Lung (tissue), 12 donors: Measurements from ENCODE around the gene AHDC1. TPM values are rescaled to one million over a fixed set of nuclear protein-coding genes. Genes with fewer than 3 reads are reported as not detected.

Experiments used
- ATAC-seq: fragments of 200-7000 bp; cut with Tn5 transposase; one replicate; pipeline ENCODE4 v1.9.1; 2020; ENCODE audit warnings: moderate number of reproducible peaks; ENCODE audit not compliant: insufficient read depth, low FRiP score
- DNase-seq, 3 donors: peaks; one replicate each; pipeline ENCODE4 v3.0.0-alpha.2; 2013 to 2017
- H3K27ac ChIP-seq, 2 donors: one replicate each; pipeline ENCODE4 v1.5.1; 2013; ENCODE audit warnings: mild to moderate bottlenecking in 2 of 2, moderate library complexity in 2 of 2, control low read depth in 1 of 2, inconsistent platforms in 1 of 2, low read depth in 1 of 2, low read length in 1 of 2
- H3K27me3 ChIP-seq, 3 donors: one replicate each; pipeline ENCODE4 v1.5.1; 2013; ENCODE audit warnings: low read length in 2 of 3; ENCODE audit not compliant: control insufficient read depth in 3 of 3, insufficient read depth in 3 of 3
- H3K36me3 ChIP-seq, 4 donors: one replicate each; pipeline ENCODE4 v1.5.1; 2013; ENCODE audit warnings: low read length in 4 of 4, mild to moderate bottlenecking in 1 of 4, moderate library complexity in 1 of 4; ENCODE audit not compliant: control insufficient read depth in 4 of 4, insufficient read depth in 4 of 4
- H3K4me1 ChIP-seq, 5 donors: one replicate each; pipeline ENCODE4 v1.5.1; 2013; ENCODE audit warnings: low read length in 5 of 5, mild to moderate bottlenecking in 2 of 5, moderate library complexity in 1 of 5; ENCODE audit not compliant: control insufficient read depth in 5 of 5, insufficient read depth in 5 of 5
- H3K4me3 ChIP-seq: one replicate; pipeline ENCODE4 v1.5.1; 2013; ENCODE audit warnings: mild to moderate bottlenecking, control low read depth, moderate library complexity
- H3K9ac ChIP-seq, 2 donors: one replicate each; pipeline ENCODE4 v1.5.1; 2013; ENCODE audit warnings: low read length in 2 of 2, control low read depth in 1 of 2; ENCODE audit not compliant: insufficient read depth in 1 of 2
- H3K9me3 ChIP-seq, 4 donors: one replicate each; pipeline ENCODE4 v1.5.1; 2013; ENCODE audit warnings: low read length in 3 of 4, mild to moderate bottlenecking in 1 of 4, moderate library complexity in 1 of 4; ENCODE audit not compliant: control insufficient read depth in 4 of 4, insufficient read depth in 3 of 4
- WGBS, 2 donors: extraction: QIAGEN DNeasy Blood & Tissue Kit; methylation state at CpG; one replicate each; pipeline ENCODE4 v1.1.7; 2013; 5-methylcytosine and 5-hydroxymethylcytosine counted together
- polyA plus RNA-seq, 2 donors: library from polyadenylated mRNA; stranded (reverse); fragments of 200-250 nt; gene quantifications; one replicate each; pipeline ENCODE4 v1.2.1, GENCODE V29; 2013
- total RNA-seq, 2 donors: library from RNA; depleted of rRNA in 1 of 2; stranded (reverse); fragments of >200 nt in 1 of 2; gene quantifications; one replicate each; pipeline ENCODE4 v1.2.1, GENCODE V29; 2014 to 2021
- TF ChIP-seq, protein P1 (sequence below): IDR thresholded peaks from 2 replicates; pipeline ENCODE4 v1.5.1; 2012; ENCODE audit warnings: mild to moderate bottlenecking; ENCODE audit errors: control extremely low read depth, extremely low read depth
- donor health status: control.
- donor health status: control.
- donor health status: Bipolar disorder and iron deficiency.
- donor health status: healthy.
- donor health status: DM: yes; HTN: yes; CAD: no.

AHDC1 gene
- total and polyA plus RNA-seq, 4 donors, result 10.3 to 37.9 (median 21.8) TPM

DNA sequence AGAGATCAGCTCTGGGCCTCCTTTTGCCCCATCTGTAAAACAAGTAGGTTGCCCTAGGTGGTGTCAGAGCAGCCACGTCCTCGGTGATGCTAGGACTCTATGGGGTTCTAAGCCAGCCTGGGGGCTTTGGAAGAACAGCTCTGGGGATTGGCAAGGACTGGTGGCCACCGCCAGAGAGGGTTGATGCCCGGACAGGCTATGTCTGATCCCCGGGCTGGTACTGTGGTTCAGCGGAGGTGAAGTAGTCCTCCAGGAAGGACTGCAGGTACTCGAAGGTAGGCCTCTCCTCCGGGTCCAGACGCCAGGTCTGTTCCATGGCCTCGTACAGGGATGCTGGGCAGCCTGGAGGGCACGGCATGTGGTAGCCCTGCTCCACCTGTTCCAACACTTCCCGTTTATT, 8.8 kb upstream of the AHDC1 start:
- DNase-seq (no peak), ATAC-seq (no peak)
- H3K9ac ChIP-seq, result no peak overlapping the region
- 88 to 94% methylated on average over 12 of the region's 12 CpGs for WGBS, 2 donors
- no peaks in the 10 kb centered on the region for H3K27me3 ChIP-seq
- TF ChIP-seq, protein P1, sequence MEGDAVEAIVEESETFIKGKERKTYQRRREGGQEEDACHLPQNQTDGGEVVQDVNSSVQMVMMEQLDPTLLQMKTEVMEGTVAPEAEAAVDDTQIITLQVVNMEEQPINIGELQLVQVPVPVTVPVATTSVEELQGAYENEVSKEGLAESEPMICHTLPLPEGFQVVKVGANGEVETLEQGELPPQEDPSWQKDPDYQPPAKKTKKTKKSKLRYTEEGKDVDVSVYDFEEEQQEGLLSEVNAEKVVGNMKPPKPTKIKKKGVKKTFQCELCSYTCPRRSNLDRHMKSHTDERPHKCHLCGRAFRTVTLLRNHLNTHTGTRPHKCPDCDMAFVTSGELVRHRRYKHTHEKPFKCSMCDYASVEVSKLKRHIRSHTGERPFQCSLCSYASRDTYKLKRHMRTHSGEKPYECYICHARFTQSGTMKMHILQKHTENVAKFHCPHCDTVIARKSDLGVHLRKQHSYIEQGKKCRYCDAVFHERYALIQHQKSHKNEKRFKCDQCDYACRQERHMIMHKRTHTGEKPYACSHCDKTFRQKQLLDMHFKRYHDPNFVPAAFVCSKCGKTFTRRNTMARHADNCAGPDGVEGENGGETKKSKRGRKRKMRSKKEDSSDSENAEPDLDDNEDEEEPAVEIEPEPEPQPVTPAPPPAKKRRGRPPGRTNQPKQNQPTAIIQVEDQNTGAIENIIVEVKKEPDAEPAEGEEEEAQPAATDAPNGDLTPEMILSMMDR, result no peak
- no peak overlapping the region for H3K27ac ChIP-seq
- H3K36me3 ChIP-seq, result peaks cover 0 to 14% (median 0%) of the 10 kb centered on the region in 4 donors
- H3K4me3 ChIP-seq, result no peak overlapping the region
- H3K9me3 ChIP-seq, result peaks cover 0 to 2% (median 0%) of the 10 kb centered on the region in 4 donors
- peaks cover 0 to 8% (median 0%) of the 10 kb centered on the region in 5 donors for H3K4me1 ChIP-seq

DNA sequence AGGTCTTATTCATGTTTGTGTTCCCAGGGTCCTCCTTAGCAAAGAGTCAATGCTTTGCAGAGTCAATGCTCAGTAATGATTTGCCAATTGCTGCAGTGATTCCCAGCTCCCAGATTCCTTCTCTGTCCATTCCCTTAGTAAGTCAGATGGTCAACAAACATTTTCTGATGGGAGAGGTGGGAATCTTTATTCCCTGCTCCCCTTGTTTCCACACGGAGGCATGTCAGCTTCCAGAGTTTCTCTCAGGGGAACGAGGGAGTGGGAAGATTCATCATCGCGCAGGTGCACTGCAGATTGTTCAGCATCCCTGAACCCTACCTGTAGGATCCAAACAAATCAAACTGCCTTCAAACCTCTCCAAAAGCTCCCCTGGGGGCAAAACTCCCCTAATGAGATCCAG, 7.5 kb upstream of the AHDC1 start:
- Histone ChIP-seq H3K4me1 (peaks cover 0 to 10% (median 0%) of the 10 kb centered on the region in 5 donors), H3K36me3 (peaks cover 0 to 9% (median 0%) of the 10 kb centered on the region in 4 donors), H3K27ac (no peak overlapping the region), H3K9ac (no peak overlapping the region), H3K27me3 (no peaks in the 10 kb centered on the region), H3K4me3 (no peak overlapping the region), H3K9me3 (peaks cover 0 to 1% (median 0%) of the 10 kb centered on the region in 4 donors)
- ATAC-seq, result no peak
- 87 to 96% methylated on average over 4 of the region's 4 CpGs for WGBS, 2 donors
- TF ChIP-seq, protein P1, result no peak
- DNase-seq, result no peak

GRCh38 chr1:27609618-27610240, 5.8 kb upstream of the AHDC1 start:
- H3K4me3 ChIP-seq, result no peak overlapping the region
- H3K9me3 ChIP-seq, result no peaks in the 10 kb centered on the region
- WGBS, 2 donors, result 71 to 77% methylated on average over 12 of the region's 12 CpGs
- H3K27ac ChIP-seq, result no peak overlapping the region
- TF ChIP-seq, protein P1, result no peak
- H3K9ac ChIP-seq, result no peak overlapping the region
- DNase-seq (no peak), ATAC-seq (no peak)
- H3K4me1 ChIP-seq, result peaks cover 0 to 21% (median 2%) of the 10 kb centered on the region in 5 donors
- H3K27me3 ChIP-seq, result no peaks in the 10 kb centered on the region
- no peaks in the 10 kb centered on the region for H3K36me3 ChIP-seq

DNA sequence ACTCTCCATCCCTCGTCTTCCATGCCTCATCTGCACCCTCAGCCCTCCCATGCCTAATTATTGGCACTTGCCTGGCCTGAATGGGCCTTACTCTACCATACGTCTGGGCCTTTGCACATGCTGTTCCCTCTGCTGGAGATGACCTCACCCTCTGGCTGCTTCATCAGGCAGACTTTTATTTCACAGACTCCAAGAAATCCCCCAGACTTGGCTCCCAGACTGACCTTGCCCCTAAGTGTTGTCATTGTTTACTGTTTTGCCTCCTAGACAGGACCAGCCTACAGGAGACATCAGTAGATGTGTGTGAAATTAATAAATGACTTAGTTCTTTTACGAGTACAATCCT, 5.2 kb upstream of the AHDC1 start:
- TF ChIP-seq, protein P1, result no peak
- H3K27ac ChIP-seq, result peak overlapping the region in 1 of 2 donors; percentile 26
- WGBS, 2 donors, result 52 to 63% methylated on average over 3 of the region's 3 CpGs
- ATAC-seq, result no peak
- no peaks in the 10 kb centered on the region for H3K36me3 ChIP-seq
- H3K9ac ChIP-seq, result no peak overlapping the region
- H3K4me1 ChIP-seq, result peaks cover 0 to 15% (median 3%) of the 10 kb centered on the region in 5 donors
- no peaks in the 10 kb centered on the region for H3K27me3 ChIP-seq
- no peak overlapping the region for H3K4me3 ChIP-seq
- no peak for DNase-seq
- H3K9me3 ChIP-seq, result no peaks in the 10 kb centered on the region
